Measurements from ENCODE around the gene UFD1.

DNA sequence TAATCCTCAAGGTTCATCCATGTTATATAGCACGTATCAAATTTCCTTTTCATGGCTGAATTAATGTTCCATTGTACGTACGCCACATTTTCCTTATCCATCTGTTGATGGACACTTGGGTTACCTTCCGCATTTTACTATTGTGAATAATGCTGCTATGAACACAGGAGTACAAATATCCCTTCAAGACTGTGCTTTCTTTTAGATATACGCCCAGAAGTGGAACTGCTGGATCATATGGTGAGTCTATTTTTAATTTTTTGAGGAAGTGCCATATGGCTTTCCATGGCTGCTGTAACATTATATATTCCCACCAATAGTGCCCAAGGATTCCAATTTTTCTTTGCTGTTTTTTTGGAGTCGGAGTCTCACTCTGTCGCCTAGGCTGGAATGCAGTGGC lies 40.7 kb downstream of the UFD1 start:
- no peak for TF ChIP-seq CTCF (IDR thresholded peaks at IDR 0.05)
- TF ChIP-seq ZFX (IDR thresholded peaks at IDR 0.05; ENCODE audit: borderline replicate concordance), result no peak

Data from 22Rv1 (cell line).